Measurements from ENCODE around the gene CD2AP. TPM values are rescaled to one million over a fixed set of nuclear protein-coding genes. Genes with fewer than 3 reads are reported as not detected.

The CD2AP gene
- total RNA-seq, 4 donors from 2014 or later = 49.8 to 140 (median 93.3) TPM

- in situ Hi-C loops (cut with MboI; ENCODE audit: low pct_ligation_motif_present in 1 of 4, low pct_unique_long_range_greater_than_20kb in 1 of 4, low sequenced_read_pairs in 3 of 4) = no loop called here
- H3K9me3 ChIP-seq = no peaks in the 10 kb centered on the region
- WGBS, 2 donors (ENCODE audit: low coverage in 1 of 2) = 95% methylated on average over 2 of the region's 2 CpGs; no CpG with 5 or more reads in 1 of the 2 donors
- TF ChIP-seq EP300 (IDR thresholded peaks at IDR 0.05; ENCODE audit: low read depth) (no peak), POLR2AphosphoS5 (IDR thresholded peaks at IDR 0.05) (no peak), CTCF (IDR thresholded peaks at IDR 0.05) (no peak), POLR2A (IDR thresholded peaks at IDR 0.05) (no peak)
- H3K27me3 ChIP-seq = no peaks in the 10 kb centered on the region
- no peak for DNase-seq
- no peak overlapping the region for H3K4me3 ChIP-seq
- H3K4me1 ChIP-seq = no peaks in the 10 kb centered on the region
- intact Hi-C loops (cut with DNase I; ENCODE audit: low total_unique reads) = no loop called here
- H3K27ac ChIP-seq = no peak overlapping the region
- H3K36me3 ChIP-seq = no peaks in the 10 kb centered on the region
These were observed 26.4 kb upstream of the CD2AP start for GRCh38 chr6:47451162-47451561.

- no peak overlapping the region for H3K27ac ChIP-seq
- no peak overlapping the region for H3K4me3 ChIP-seq
- intact Hi-C loops (cut with DNase I; ENCODE audit: low total_unique reads) = no loop called here
- WGBS, 2 donors (ENCODE audit: low coverage in 1 of 2) = 60 to 78% methylated on average over 2 of the region's 2 CpGs
- TF ChIP-seq CTCF (IDR thresholded peaks at IDR 0.05) (no peak), EP300 (IDR thresholded peaks at IDR 0.05; ENCODE audit: low read depth) (no peak), POLR2AphosphoS5 (IDR thresholded peaks at IDR 0.05) (no peak), POLR2A (IDR thresholded peaks at IDR 0.05) (no peak)
- no peak for DNase-seq
- in situ Hi-C loops (cut with MboI; ENCODE audit: low pct_ligation_motif_present in 1 of 4, low pct_unique_long_range_greater_than_20kb in 1 of 4, low sequenced_read_pairs in 3 of 4) = no loop called here
- no peaks in the 10 kb centered on the region for H3K27me3 ChIP-seq
- H3K4me1 ChIP-seq = peaks cover 0 to 4% (median 2%) of the 10 kb centered on the region in 4 donors
- H3K36me3 ChIP-seq = no peaks in the 10 kb centered on the region
- H3K9me3 ChIP-seq = no peaks in the 10 kb centered on the region
These were observed 24.7 kb upstream of the CD2AP start for GRCh38 chr6:47452899-47453298.

DNA sequence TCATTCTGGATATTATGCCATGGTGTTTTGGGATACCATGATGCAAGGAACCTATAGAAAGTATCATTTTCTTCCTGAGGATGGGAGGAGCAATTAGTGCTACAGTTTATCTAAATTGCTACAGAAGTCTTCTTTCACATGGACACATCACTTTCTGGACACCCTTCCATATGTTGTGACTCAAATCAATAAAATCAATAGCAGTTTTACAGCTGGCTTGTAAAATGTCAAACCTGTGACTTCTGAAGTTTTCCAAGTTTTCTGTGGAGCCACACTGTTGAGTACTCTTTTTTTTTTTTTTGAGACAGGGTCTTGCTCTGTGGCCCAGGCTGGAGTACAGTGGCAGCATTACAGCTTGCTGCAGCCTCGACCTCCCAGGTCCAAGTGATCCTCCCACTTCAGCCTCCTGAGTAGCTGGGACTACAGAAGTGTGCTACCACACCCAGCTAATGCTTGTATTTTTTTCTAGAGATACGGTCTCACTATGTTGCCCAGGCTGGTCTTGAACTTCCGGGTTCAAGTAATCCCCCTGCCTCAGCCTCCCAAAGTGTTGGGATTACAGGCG lies 24.1 kb upstream of the CD2AP start:
- TF ChIP-seq POLR2A (IDR thresholded peaks at IDR 0.05) = no peak
- TF ChIP-seq CTCF (IDR thresholded peaks at IDR 0.05) = no peak
- no peak for TF ChIP-seq POLR2AphosphoS5 (IDR thresholded peaks at IDR 0.05)
- TF ChIP-seq EP300 (IDR thresholded peaks at IDR 0.05; ENCODE audit: low read depth) = no peak
- Histone ChIP-seq H3K4me3 (no peak overlapping the region), H3K36me3 (no peaks in the 10 kb centered on the region), H3K9me3 (no peaks in the 10 kb centered on the region), H3K27ac (no peak overlapping the region), H3K27me3 (no peaks in the 10 kb centered on the region), H3K4me1 (peaks cover 0 to 4% (median 2%) of the 10 kb centered on the region in 4 donors)
- in situ Hi-C loops (cut with MboI; ENCODE audit: low pct_ligation_motif_present in 1 of 4, low pct_unique_long_range_greater_than_20kb in 1 of 4, low sequenced_read_pairs in 3 of 4) = no loop called here
- intact Hi-C loops (cut with DNase I; ENCODE audit: low total_unique reads) = no loop called here
- WGBS, 2 donors (ENCODE audit: low coverage in 1 of 2) = 82 to 88% methylated on average over 3 to 4 of the region's 4 CpGs
- no peak for DNase-seq

DNA sequence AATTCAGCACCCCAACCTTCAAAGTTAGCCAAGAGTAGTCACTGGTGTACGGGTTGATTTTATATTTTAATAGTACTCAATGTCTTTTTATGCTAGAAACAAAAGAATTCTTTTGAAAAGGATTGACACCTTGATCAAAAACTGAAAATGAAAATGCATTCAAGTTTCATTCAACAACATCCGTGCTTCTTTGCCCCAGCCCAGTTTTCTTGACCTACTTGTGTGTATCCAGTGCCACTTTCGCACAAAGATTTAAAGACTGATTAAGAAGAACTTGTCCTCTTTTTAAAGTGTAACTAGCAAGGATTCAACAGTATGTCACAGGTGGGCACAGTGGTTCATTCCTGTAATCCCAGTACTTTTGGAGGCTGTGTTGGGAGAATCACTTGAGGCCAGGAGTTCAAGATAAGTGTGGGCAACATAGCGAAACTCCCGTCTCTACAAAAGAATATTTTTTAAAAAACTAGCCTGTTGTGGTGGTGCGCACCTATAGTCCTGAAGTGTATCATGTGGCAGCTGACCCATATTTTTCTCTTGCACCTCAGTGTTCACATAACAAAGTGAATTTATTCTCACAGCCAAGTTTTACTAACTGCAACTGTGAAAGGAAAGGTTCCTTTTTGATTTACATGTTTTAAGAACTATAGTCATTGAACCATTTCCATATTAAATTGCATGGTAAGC lies 22.7 kb upstream of the CD2AP start:
- Histone ChIP-seq H3K9me3 (no peaks in the 10 kb centered on the region), H3K27me3 (no peaks in the 10 kb centered on the region), H3K36me3 (no peaks in the 10 kb centered on the region), H3K27ac (no peak overlapping the region), H3K4me1 (peaks cover 0 to 4% (median 2%) of the 10 kb centered on the region in 4 donors), H3K4me3 (no peak overlapping the region)
- in situ Hi-C loops (cut with MboI; ENCODE audit: low pct_ligation_motif_present in 1 of 4, low pct_unique_long_range_greater_than_20kb in 1 of 4, low sequenced_read_pairs in 3 of 4) = no loop called here
- intact Hi-C loops (cut with DNase I; ENCODE audit: low total_unique reads) = no loop called here
- TF ChIP-seq EP300 (IDR thresholded peaks at IDR 0.05; ENCODE audit: low read depth) (no peak), POLR2AphosphoS5 (IDR thresholded peaks at IDR 0.05) (no peak)
- WGBS, 2 donors (ENCODE audit: low coverage in 1 of 2) = 89 to 92% methylated on average over 6 of the region's 6 CpGs
- DNase-seq = no peak

All from transverse colon (tissue), 4 donors.